Left renal cortex interstitium (tissue), 4 donors: ENCODE data around the gene MPP2. TPM values are rescaled to one million over a fixed set of nuclear protein-coding genes. Genes with fewer than 3 reads are reported as not detected.
"Not testable (repeated sequence)": the region's sequence is repeated elsewhere in the genome, so short reads cannot be mapped to it uniquely, and the experiment has no call there.

Experiments used
- DNase-seq, 4 donors: peaks; one replicate each; pipeline ENCODE4 v3.0.0-alpha.2; 2013; ENCODE audit warnings: low read depth in 4 of 4, low spot score in 2 of 4, missing footprints in 1 of 4
- polyA plus RNA-seq, 4 donors: library from polyadenylated mRNA; unstranded; fragments of 120-200 nt; gene quantifications; one replicate each; pipeline ENCODE4 v1.2.1, GENCODE V29; 2013; ENCODE audit not compliant: insufficient read length in 4 of 4

The MPP2 gene
- polyA plus RNA-seq, 4 donors, result 4.7 to 7.6 (median 7.2) TPM

- no peak for DNase-seq
Measured at GRCh38 chr17:43931062-43931571, 23.8 kb upstream of the MPP2 start.

GRCh38 chr17:43928609-43929008, 21.3 kb upstream of the MPP2 start:
- DNase-seq, result no peak

- DNase-seq, result not testable (repeated sequence)
Measured at GRCh38 chr17:43927929-43928328, 20.6 kb upstream of the MPP2 start.

DNA sequence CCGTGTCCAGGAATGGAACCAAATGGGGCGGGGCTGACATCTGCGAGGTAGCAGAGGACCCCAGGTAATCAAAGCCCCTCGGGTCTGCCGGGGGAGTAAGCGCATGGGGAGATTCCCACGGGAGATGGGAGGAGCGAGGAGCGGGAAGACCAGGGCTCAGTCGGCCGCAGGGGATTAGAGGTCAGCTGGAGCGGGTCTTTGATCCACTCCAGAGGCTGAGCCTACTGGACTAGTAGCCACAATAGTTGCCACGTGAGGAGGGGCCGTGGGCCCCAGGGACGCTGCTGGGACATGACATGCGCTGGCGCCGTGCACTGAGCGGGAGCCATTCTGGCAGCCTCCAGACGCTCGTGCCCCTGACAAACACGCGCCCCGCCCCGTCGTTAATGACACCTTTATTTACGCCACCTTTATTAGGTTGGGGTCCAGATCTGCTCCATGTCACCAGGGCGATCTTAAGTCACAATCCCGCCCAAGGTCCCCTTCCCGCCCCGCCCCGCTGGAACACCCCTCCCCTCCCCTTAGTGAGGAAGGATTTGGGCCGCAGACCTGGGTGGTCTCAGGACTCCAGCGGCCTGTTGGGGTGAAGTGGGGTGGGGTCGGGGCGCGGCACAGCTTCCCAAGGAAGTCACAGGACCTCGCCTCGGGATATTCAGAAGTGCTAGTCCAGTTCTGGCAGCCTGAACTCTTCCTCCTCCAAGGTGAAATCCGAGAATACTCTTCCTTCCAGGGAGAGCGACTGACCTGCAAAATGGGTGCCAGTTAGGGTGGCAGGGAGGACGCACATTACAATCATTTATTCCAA, 19.9 kb upstream of the MPP2 start:
- no peak for DNase-seq

- no peak for DNase-seq
Measured at GRCh38 chr17:43924558-43924957, 17.2 kb upstream of the MPP2 start.

- DNase-seq, result no peak
Measured at GRCh38 chr17:43920500-43921095, 13.3 kb upstream of the MPP2 start.

DNA sequence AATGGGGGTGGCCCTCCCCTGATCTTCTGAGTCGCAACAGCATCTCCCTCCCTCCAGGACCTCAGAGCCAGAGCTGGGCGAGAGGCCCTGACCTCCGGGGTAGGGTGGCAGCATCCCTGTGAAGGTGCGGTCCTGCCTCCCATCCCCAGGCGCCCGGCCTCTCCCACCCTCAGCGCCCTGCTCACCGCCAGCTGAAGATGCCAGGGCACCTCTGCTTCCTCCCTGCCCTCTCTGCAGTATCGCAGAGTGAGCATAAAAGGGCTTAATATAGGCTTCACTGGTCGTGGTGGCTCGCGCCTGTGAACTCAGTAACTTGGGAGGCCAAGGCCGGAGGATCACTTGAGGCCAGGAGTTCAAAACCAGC, 10.7 kb upstream of the MPP2 start:
- DNase-seq, result no peak

DNA sequence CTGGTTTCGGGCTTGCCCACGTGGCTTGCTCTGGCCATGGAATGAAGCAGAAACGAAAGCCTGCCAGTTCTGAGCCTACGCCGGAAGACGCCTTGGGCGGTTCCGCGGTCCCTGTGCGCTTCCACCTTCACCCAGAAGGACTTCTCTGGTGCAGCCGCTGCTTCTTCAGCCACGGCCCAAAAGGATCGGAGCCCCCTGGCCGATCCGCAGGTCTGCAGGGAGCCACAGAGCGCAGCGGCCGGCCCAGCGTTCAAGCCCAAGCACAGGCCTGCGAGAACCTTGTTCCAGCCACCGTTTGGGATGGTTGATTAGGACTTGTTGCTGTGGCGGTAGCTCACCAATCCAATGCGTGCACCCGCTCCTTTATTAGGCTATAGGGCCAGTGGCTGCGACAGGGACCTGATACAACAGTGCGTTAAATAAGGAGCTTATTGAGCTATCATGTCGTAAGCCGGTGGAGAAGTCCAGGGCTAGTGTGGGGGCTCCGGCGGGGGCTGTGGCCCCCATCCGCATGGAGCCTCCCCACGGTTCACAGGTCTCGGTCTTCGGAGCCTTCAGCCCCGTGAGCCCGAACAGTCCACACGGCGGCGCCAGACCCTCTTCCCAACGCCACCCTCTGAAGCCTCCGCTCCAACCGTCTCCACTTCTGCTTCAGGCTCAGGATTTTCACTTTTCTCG, 10.2 kb upstream of the MPP2 start:
- DNase-seq, result no peak

DNA sequence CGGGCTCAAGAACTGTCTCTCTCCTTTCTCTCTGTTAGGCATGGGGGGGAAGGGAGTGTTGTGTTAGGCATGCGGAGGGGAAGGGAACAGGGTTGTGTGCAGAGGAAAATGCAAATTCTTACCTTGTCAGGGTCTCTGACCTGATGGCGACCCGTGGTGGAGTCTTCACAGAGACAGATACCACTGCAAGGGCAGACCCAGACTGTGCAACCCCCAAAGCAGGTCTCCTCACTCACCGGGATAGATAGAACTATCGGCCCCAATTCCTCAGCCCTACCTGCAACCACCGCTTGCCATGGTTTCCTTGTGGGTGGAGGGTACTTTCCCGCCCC, 9.6 kb upstream of the MPP2 start:
- DNase-seq, result no peak

DNA sequence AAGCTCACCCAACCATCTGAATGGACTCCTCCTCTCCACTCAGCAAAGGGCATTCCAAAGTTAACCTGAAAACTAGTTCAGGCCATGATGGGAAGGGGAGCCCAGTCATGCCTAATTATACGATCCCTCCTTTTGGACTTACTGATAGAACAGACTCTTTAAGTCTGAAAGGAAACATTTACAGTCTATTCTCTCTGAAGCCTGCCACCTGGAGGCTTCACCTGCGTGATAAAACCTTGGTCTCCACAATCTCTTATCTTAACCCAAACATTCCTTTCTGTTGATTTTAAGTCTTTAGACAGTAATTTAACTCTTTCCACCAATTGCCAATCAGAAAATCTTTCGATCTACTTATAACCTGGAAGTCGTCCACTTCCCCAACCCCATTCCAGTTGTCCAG, 9.0 kb upstream of the MPP2 start:
- DNase-seq, result no peak

DNA sequence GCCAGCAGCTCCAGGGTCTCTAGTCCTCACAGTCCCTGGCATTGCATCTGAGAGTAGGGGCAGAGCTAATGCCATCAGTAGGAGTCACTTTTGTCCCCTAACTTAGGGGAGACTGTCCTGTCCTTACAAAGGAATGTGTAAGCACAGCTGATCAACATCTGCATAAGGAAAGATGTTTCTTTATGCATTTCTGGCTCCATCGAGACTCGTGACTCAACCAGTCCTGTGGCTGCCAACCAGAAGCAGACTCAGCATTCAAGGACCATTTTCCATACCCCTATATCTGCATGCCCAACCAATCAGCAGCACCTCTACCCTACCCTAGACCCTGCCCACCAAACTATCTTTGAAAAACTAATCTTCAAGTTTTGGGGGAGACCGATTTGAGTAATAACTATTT, 8.2 kb upstream of the MPP2 start:
- DNase-seq, result no peak

DNA sequence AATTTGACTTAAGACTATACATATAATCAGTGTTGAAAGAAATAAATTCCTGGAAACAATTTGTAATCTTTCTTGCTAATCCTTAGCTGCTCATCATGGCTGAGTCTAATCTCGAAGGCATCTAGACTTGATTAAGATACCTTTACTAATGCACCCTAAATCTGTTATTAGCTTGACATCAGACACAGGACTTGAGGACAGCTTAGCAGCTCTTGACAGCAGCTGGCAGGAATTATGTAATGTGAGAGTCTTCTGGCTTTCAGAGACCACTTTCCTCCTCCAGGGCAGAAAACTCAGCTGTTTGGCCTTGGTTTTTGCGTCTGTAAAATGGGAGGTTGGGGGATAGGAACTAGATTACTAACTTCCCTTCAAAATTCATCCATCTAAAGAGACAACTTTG, 7.1 kb upstream of the MPP2 start:
- no peak for DNase-seq

DNA sequence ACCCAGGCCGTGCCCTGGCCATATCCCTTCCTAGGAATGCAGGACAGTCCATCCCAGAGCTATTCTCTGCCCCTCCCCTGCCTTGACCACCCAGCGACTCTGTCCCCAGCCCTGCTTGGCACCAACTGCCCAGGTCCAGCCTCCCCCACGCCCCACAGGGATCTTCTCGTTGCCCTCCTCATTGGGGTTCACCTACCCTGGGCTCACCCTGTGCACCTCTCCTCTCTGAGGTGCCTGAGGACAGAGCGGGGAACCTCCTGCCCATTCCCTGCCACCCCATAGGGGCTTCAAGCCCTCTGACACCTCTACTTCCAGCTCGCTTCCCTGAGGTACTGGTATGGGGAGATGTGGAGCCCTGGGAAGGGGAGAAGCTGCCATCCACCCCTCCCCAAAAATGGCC, 6.2 kb upstream of the MPP2 start:
- no peak for DNase-seq

- DNase-seq, result no peak
Measured at GRCh38 chr17:43912635-43913304, 5.4 kb upstream of the MPP2 start.

DNA sequence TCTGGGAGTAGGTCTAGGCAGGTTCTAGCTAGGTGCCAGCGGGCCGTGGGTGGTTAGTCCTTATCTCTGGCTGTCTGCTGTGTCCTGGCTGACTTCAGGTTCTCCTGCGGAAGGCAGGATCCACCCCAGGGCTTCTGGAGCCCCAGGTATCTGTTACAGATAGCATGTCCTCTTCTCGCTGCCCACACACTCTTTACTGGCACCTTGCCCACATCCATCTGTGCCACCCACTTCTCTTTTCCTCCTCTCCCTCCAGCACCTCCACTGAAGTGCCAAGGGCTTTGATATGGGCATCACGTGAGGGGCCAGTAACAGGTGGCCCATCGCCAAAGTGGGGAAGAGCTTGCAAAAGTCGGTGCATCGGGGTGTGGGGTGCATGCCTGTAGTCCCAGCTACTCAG, 4.6 kb upstream of the MPP2 start:
- no peak for DNase-seq

DNA sequence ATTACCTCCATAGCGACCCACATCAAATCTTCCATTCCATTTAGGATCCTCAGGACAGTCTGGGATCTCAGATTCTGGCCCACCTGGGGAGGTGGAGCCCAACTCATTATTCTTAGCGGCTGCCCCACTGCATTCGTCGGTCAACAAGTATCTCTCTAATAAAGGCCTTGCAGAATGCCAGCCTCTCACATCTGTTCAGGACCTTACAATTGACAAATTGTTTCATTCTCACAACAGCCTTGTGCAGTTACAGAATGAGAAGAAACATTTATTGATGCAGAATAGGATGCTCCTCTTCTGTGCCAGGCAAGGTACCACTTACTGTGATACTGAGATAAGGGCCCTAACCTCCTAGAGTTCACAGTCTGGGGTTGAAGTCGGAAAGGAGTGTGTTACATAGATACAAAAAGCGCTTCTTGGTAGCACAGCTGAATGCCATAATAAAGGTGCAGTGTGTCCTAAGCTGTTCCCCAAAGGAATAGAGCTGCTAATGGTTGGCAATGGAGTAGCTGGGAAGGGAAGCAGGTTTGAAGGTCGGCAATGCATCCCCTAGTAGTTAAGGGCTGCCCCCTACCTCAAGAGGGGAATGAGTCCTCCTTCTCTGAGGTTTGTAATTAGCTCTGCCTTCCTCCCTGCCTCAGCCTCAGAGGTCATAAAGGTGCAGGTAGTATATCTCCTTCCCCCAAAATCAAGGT, 2.3 kb upstream of the MPP2 start:
- no peak for DNase-seq

DNA sequence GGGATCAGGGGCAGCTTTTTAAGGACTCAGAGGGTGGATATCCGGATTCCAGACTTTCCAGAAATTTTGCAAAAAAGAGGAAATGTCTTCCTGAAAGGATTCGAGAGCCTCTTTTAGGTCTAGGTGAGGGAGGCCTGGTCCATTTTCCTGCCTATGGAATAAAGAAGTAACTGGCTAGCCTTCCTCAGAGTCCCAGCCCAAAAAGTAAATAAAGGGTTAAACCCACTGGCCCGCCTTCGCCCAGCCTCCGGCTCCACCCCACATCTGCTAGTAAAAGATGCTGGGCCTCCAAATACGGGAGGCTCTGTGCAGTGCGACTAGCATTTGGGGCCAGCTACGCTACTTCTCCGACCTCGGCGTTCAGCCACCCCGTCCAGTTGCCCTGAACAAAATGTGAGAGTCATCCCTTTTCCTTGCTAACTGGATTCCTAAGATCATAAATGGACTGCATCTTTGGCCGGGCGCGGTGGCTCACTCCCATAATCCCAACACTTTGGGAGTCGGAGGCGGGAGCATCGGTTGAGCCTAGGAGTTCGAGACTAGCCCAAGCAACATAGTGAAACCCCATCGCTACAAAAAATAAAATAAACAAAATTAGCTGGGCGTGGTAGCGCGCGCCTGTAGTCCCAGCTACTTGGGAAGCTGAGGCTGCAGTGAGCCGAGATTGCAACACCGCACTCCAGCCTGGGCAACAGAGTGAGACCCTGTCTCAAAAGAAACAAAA, 824 bp upstream of the MPP2 start:
- no peak for DNase-seq

DNA sequence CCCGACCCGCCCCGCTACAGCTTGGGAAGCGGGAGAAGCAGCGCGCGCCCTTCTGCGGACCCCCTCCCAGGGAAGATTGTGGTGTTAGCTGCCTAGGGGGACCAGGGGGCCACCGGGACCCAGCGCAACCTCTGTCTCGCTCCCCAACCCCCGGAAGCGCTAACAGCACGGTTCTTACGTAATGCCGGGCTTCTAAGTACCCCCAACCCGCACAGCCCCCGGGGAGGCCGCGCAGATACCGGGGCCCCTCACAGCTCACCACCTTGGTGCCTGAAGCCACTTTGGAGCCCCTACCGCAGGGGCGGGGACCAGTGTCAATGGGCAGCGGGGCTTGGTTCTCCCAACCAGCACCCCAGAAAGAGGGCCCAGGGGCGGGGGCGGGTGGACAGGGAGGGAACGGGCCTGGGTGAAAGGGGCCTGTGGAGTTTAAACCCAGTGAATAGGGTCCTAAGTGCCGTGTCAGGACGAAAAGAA, 348 bp downstream of the MPP2 start:
- no peak for DNase-seq

GRCh38 chr17:43905985-43906852, 1.1 kb downstream of the MPP2 start:
- DNase-seq, result peak in 2 of 4 donors; percentile 21 to 41
